RPMI7951 (cell line): ENCODE measurements around the gene HSPA1A. TPM values are rescaled to one million over a fixed set of nuclear protein-coding genes. Genes with fewer than 3 reads are reported as not detected.
"Not testable (repeated sequence)": the region's sequence is repeated elsewhere in the genome, so short reads cannot be mapped to it uniquely, and the experiment has no call there.

ENCODE experiments used
- DNase-seq: peaks from one replicate; pipeline ENCODE4 v3.0.0-alpha.2; 2012; ENCODE audit warnings: low read depth
- total RNA-seq: library from RNA; depleted of rRNA; stranded (reverse); fragments of >200 nt; shearing (Covaris generic); gene quantifications from 2 replicates; pipeline ENCODE4 v1.2.3, GENCODE V29; 2014

Gene HSPA1A
- total RNA-seq, 1 experiment from 2014 or later = 141 TPM

DNA sequence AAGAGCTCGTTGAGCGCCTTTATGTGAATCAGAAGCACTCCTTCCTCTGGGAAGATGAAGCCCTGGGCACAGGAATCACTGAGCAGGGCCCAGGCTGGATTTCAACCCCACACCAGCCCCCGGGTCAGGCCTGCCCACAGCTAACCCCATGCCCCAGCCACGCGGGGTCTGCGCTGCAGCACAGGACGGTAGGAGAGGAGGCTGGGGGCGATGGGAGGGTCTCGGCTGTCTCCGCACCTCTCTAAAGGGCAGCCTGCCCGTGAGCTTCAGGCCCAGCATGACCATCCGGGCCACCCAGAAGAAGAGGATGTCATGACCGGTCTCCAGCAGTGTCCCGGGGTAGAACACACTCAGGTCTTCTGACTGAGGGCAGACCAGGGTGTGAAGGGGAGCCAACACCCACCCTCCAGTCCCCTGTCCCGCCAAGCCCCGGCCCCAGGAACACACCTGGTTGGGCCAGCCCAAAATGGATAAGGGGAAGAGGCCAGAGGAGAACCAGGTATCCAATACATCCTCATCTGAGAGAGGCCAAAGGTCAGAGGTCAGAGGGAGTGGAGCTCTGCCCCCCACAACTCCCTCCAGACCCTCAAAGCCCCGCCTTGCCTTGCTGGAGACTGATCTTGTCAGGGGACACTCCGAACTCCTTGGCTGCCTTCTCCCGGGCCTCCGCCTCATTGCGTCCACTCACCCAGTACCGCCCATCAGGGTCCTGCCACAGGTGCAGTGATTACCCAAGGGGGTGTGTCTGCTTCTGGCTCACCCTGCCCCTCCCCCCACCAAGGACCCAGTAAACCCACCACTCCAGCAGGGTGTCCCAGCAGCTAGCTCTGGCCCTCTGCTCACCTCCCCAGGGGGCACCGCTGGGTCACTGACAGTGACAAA is 33.9 kb upstream of the HSPA1A start:
- DNase-seq = no peak

GRCh38 chr6:31782126-31782855 is 33.1 kb upstream of the HSPA1A start:
- no peak for DNase-seq

GRCh38 chr6:31784098-31784925 is 31.0 kb upstream of the HSPA1A start:
- no peak for DNase-seq

DNA sequence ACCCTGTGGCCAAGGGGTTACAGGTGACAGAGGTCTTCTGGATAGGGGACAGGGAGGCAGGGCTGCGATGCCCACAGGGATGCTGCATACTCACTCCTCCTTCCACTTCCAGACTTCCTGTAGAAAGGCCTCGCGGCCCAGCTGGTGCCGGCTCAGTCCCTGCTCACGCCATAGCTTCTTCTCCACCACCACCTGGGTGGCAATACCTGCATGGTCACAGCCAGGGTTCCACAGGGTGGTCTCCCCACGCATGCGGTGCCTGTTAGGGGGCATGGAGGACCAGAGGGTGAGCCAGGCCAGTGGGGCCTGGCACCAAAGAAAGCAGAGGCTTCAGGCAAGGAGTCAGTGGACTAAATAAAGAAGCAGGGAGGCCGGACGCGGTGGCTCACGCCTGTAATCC is 29.9 kb upstream of the HSPA1A start:
- no peak for DNase-seq

GRCh38 chr6:31791324-31792089 is 23.8 kb upstream of the HSPA1A start:
- peak; percentile 49 for DNase-seq

DNA sequence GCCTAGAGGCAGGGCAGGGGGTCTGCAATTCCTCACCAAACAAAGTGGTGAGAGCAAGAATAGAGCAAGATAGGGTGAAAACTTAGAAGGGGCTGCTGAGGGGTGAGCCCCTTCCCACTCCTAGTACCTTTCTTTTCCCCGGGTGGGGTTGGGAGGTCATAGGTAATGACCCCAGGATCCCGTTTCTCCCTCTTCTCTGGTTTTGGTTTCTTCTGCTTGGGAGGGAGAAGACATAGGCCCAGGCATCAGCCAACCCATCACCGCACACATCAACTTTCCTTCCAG is 23.3 kb upstream of the HSPA1A start:
- DNase-seq = no peak

GRCh38 chr6:31792761-31793171 is 22.6 kb upstream of the HSPA1A start:
- peak; percentile 49 for DNase-seq

GRCh38 chr6:31793927-31794245 is 21.5 kb upstream of the HSPA1A start:
- not testable (repeated sequence) for DNase-seq

- DNase-seq = peak; percentile 26
Observed at GRCh38 chr6:31794294-31794865, 21.0 kb upstream of the HSPA1A start.

- DNase-seq = no peak
Observed at GRCh38 chr6:31794866-31795615, 20.3 kb upstream of the HSPA1A start.

DNA sequence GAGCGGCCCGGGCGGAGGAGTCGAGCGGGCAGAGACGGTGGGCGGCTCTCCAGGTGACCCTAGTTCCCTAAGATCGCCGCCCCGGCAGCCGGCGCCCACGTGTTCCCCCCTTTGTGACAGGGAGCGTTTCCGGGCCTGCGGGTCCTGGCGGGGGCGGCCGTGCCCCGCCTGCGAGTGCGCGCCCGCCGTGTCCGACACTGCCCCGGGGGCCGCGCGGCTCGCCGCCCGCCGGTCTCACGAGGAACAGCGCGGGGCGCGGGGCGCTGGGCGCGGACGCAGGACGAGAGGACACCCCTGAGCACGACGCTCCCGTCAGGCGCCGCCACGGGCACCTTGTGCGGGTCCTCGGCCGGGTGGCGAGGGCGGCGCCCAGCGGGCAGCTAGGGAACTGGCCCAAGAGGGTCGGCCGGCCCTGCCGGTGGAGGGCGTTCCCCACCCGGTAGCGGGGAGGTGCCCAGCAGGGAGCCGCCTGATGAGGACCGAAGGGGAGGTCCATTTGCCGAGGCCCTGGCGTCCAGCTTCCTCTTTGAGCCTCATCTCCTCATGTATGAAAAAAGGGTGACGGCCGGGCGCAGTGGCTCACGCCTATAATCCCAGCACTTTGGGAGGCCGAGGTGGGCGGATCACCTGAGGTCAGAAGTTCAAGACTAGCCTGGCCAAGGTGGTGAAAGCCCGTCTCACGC is 19.6 kb upstream of the HSPA1A start, which contains the start of gene VARS1:
Gene VARS1 (minus strand): TSS at position 137 of the 683 bp plus-strand sequence. CDS start 535 bp downstream, outside the sequence.
- peak; percentile 92 for DNase-seq

- no peak for DNase-seq
Observed at GRCh38 chr6:31796993-31797385, 18.4 kb upstream of the HSPA1A start.

GRCh38 chr6:31797588-31797987 is 17.8 kb upstream of the HSPA1A start:
- no peak for DNase-seq

- no peak for DNase-seq
Observed at GRCh38 chr6:31799781-31800180, 15.6 kb upstream of the HSPA1A start.

DNA sequence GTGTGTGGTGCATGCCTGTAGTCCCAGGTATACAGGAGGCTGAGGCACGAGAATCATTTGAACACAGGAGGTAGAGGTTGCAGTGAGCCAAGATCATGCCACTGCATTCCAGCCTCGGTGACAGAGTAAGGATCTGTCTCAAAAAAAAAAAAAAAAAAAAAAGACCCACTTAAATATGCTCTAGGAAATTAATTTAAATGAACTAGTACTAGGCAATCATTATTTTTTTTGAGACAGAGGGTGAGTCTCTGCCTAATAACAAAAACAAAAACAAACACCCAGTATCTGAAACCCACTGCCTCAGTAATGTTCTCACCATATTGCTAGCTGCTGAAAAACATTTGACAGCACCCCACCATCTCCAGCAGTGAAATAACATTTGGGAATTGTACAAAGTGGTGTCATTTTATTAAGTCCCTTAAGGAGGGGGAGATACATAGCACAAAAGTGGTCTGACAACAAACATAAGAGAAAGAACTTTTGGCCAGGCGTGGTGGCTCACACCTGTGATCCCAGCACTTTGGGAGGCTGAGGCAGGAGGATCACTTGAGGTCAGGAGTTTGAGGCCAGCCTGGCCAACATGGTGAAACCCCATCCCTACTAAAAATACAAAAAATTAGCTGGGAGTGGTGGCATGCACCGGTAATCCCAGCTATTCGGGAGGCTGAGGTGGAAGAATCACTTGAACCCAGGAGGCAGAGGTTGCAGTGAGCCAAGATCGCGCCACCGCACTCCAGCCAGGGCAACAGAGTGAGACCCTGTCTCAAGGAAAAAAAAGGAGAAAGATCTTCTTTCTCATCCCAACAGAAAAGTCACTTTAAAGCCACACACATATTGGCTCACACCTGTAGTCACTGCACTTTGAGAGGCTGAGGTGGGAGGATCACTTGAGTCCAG is 14.1 kb upstream of the HSPA1A start:
- DNase-seq = not testable (repeated sequence)

DNA sequence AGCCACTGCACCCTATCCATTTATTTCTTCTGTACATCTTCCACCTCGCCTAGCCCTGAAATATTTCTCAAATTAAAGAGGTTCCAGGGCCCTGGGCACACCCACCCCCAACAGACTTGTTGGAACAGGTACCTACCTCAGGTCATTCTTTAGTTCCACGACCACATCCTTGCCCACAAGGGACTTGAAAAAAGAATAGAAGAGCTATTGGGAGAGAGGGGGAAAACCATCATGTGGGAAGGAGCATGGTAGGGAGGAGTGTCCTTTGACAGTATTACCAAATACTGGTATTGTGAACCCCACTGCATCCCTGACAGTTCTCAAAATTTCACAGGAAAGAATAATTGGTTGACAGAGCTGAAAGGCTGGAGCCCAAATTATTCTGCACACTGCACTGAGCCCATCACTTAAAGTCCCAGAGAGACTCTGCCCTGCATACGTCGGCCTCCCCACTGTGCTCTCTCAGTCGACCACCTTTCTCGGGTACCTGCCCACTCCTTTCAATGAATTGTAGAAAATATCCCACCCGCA is 9.3 kb upstream of the HSPA1A start:
- no peak for DNase-seq

- DNase-seq = peak; percentile 95
Observed at GRCh38 chr6:31806470-31807272, 8.7 kb upstream of the HSPA1A start, which contains the start of gene LSM2. LSM2 (minus strand) TSS chr6:31806966; CDS start chr6:31806757, 209 bp downstream.

- DNase-seq = not testable (repeated sequence)
Observed at GRCh38 chr6:31808599-31808998, 6.7 kb upstream of the HSPA1A start.
